GM20000 (cell line): ENCODE results near the gene GAREM1.

Experiments used
- DNase-seq: peaks from one replicate; pipeline ENCODE4 v3.0.0; 2012; ENCODE audit warnings: low spot score
- TF ChIP-seq, protein P1 (sequence below): IDR thresholded peaks from 2 replicates; pipeline ENCODE4 v1.5.1; 2012; ENCODE audit warnings: mild to moderate bottlenecking, control low read depth; ENCODE audit errors: extremely low read depth, missing control alignments

Gene GAREM1

DNA sequence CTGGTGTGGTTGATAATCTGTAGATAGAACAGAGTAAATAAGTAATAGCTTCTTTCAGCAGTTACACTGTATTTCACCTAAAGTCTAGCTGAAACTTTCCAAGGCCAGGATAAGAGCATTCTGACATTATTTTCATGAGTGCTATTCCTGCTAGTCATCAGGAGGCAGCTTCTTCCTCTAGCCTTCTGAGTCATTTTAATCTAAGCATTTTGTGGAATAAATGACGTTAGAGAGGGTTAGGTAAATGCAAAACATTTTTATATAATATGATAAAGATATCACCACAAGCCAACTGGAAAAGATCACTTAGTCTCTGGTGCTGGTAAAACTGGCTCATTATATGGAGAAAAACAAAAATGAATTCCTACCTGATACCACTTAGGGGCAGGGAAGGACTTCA, 142.3 kb downstream of the GAREM1 start:
- no peak for DNase-seq
- TF ChIP-seq, protein P1, sequence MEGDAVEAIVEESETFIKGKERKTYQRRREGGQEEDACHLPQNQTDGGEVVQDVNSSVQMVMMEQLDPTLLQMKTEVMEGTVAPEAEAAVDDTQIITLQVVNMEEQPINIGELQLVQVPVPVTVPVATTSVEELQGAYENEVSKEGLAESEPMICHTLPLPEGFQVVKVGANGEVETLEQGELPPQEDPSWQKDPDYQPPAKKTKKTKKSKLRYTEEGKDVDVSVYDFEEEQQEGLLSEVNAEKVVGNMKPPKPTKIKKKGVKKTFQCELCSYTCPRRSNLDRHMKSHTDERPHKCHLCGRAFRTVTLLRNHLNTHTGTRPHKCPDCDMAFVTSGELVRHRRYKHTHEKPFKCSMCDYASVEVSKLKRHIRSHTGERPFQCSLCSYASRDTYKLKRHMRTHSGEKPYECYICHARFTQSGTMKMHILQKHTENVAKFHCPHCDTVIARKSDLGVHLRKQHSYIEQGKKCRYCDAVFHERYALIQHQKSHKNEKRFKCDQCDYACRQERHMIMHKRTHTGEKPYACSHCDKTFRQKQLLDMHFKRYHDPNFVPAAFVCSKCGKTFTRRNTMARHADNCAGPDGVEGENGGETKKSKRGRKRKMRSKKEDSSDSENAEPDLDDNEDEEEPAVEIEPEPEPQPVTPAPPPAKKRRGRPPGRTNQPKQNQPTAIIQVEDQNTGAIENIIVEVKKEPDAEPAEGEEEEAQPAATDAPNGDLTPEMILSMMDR = no peak

DNA sequence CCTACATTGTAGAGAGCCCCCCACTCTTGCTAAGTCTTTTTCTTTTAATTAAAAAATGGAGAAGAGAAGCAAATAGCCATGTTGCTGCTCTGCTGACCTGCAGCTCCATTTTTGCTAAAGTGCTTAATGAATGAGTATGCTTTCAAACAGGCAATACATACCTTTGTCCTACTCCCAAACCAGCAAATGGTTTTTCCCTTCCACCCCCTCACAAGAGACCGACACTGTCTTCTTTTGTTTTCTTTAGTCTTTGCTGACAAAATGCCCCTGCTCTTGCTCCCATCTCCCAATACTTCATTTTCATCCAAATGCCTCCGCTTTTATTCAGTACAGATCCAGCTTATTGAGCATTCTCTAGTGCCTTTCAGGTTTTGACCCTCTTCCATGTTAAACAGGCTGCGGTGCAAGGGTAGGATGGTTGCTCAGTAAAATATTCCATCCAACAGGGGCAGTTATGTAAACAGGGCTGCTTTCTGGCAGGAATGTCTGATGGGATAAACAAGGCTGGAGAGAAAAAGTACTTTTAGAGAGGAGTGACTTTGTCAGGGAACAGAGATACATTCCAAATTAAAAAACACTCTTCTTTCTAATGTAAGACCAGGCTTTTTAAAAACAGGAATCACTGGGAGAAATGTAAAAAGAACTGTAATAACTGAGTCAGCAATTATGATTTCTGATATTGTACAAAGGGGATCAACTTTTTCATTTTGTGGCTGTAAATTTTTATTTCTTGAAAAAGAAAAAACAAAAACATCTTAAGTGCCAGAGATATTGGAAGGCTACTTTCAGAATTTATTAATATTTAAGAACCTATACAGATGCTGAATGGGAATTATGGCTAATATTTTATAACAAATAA, 144.0 kb downstream of the GAREM1 start:
- no peak for DNase-seq
- TF ChIP-seq, protein P1 = no peak

DNA sequence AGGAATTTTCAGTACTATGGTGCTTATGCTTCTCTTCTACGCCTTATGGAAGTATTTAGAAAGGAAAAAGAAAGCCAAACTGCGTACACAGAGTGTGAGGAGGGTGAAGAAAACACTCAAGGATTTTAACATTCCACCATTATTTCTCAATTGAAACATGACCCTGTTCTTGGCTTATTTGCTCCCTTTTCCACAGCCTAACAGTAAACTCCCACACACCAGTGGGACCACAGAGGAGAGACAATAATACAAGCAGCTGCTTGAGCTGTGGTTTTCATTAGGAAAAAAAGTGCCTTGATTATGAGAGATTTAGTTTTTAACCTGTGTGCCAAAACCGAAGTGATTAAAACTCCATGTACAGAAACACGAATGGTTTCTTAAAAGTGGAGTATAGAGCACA, 146.5 kb downstream of the GAREM1 start:
- TF ChIP-seq, protein P1 = no peak
- no peak for DNase-seq

DNA sequence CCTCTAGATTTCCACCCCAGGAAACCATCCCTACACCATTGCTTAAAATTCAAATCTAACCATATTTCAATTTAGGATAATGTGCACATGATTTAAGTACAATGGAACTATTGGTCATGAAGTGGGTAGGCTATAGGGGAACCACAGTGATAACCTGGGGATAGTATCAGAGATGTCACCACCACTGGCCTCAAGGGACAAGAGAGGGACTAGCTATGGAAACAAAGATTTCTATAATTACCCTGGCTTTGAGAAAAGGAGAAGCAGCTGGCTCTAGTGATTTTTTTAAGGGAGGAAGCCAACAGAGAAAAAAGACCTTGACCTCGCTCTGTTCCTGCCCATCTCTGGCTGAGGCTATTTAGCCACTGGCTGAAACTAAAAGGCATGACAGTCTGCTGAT, 148.9 kb downstream of the GAREM1 start:
- DNase-seq = no peak
- TF ChIP-seq, protein P1 = no peak

DNA sequence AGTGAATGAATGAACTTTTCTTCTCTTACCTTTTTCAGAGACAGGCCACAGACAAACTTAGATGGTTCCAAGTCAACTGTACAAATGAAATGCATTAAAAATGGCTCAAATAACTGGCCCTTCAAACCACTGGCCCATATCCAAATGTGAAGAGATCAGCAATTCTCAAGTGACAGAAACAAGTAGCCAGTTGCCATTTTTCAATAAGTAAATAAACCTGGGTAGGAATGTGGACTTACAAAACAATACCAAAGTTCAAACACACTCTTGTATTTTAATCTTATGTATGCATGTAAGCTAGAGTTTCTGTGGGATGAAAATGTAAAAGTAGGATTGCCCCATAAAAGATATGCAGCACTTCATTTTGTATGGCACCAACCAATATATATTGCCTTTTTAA, 151.6 kb downstream of the GAREM1 start:
- TF ChIP-seq, protein P1 = no peak
- no peak for DNase-seq

DNA sequence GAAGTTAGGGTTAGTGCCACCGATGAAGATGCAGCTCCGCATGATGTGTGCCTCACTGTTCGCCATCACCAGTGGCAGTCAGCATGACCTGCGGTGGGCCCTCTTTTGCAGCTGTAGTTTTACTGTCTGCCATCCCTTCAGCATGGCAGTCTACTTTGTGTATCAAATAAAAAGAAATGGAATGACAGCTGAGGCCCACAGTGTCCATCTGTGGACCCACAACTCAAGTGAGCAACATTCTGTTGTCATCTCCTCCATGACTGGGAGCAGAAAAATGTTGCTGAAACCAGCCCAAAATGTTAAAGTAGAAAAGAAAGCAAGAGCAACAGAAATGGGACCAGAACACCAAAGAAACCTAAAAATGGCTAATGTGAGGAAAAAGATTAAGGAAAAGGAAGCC, 152.1 kb downstream of the GAREM1 start:
- TF ChIP-seq, protein P1 = no peak

DNA sequence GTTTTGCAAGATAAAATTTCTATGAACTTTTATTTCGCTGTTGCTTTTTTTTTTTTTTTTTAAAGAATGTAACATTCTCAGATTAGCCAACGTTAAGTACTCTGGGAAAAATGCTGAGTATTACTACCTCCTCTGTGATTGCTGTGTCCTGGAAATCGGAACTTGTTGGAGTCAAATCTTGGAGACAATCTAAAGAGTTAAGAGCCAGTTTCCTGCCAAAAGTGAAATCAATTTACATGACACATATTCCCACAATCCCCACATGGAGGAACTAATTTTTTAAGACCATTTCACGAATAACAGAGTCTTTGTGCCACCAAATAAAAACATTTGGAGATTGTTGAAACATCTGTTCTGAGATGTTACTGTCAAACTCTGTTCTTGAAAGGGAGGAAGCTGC, 153.0 kb downstream of the GAREM1 start:
- DNase-seq = no peak
- TF ChIP-seq, protein P1 = no peak

More for the DNA sequence above, 152.1 kb downstream of the GAREM1 start:
- no peak for DNase-seq
